Mucosa of descending colon (tissue), 3 donors: ENCODE data around the gene PDCD4. TPM values are rescaled to one million over a fixed set of nuclear protein-coding genes. Genes with fewer than 3 reads are reported as not detected.

ENCODE experiments used
- ATAC-seq: fragments of 200-7000 bp; cut with Tn5 transposase; one replicate; pipeline ENCODE4 v1.9.1; 2020; ENCODE audit warnings: mild to moderate bottlenecking, moderate library complexity
- DNase-seq, 3 donors: peaks; one replicate each; pipeline ENCODE4 v3.0.0-alpha.2; 2020
- H3K36me3 ChIP-seq: fragments of 200-600 bp; one replicate; pipeline ENCODE4 v1.8.0; 2021; ENCODE audit warnings: low read depth, mild to moderate bottlenecking
- H3K4me1 ChIP-seq: fragments of 200-600 bp; one replicate; pipeline ENCODE4 v1.8.0; 2021; ENCODE audit warnings: low read depth, mild to moderate bottlenecking
- H3K4me3 ChIP-seq: fragments of 200-600 bp; one replicate; pipeline ENCODE4 v1.8.0; 2021; ENCODE audit warnings: mild to moderate bottlenecking
- H3K9me3 ChIP-seq: fragments of 200-600 bp; one replicate; pipeline ENCODE4 v1.8.0; 2021; ENCODE audit warnings: mild to moderate bottlenecking
- CTCF ChIP-seq: fragments of 200-600 bp; IDR thresholded peaks from one replicate; pipeline ENCODE4 v1.8.0; 2022; ENCODE audit warnings: antibody characterized with exemption, mild to moderate bottlenecking
- intact Hi-C, 2 donors: fragments of 100-400 bp; cut with DNase I in 1 of 2; cut with micrococcal nuclease in 1 of 2; formaldehyde crosslinking; loops; one replicate each; pipeline versions ENCODE4 v1.11.0 to v1.11.1; 2022; cut with DNase I, micrococcal nuclease
- total RNA-seq, 3 donors: library from RNA; stranded (reverse); fragmentation: NEBNext Ultra II Directional in 2 of 3; extraction: Animal tissue kit (Norgen Biotek cat#: 25700) in 2 of 3; gene quantifications; one replicate each; pipeline versions ENCODE4 v1.2.1 to v1.2.4, GENCODE V29; 2021 to 2023
- donor health status: DM: no; HTN: no; CAD: no; lungs with moderate emphysema.
- donor health status: DM: no; HTN: no; CAD: no.
- donor health status: DM: no; HTN: yes; CAD: no.

The PDCD4 gene
- total RNA-seq, 3 donors from 2014 or later = 290 to 605 (median 528) TPM

GRCh38 chr10:110923856-110924493 is 52.2 kb downstream of the PDCD4 start:
- Histone ChIP-seq H3K4me3 (no peak overlapping the region), H3K4me1 (peaks cover 22% of the 10 kb centered on the region), H3K9me3 (no peaks in the 10 kb centered on the region), H3K36me3 (peaks cover 2% of the 10 kb centered on the region)
- intact Hi-C loops = no loop called here
- DNase-seq (no peak), ATAC-seq (peak; percentile 44)
- TF ChIP-seq CTCF = no peak

GRCh38 chr10:110927461-110927860 is 55.7 kb downstream of the PDCD4 start:
- no peak for DNase-seq
- Histone ChIP-seq H3K9me3 (no peaks in the 10 kb centered on the region), H3K36me3 (no peaks in the 10 kb centered on the region), H3K4me3 (no peak overlapping the region), H3K4me1 (peaks cover 18% of the 10 kb centered on the region)
- TF ChIP-seq CTCF = no peak
- intact Hi-C loops = no loop called here
- no peak for ATAC-seq

- ATAC-seq (no peak), DNase-seq (no peak)
- H3K4me3 ChIP-seq = no peak overlapping the region
- no peaks in the 10 kb centered on the region for H3K9me3 ChIP-seq
- intact Hi-C loops = no loop called here
- no peak for TF ChIP-seq CTCF
- H3K4me1 ChIP-seq = peaks cover 7% of the 10 kb centered on the region
- H3K36me3 ChIP-seq = no peaks in the 10 kb centered on the region
These were observed 60.1 kb downstream of the PDCD4 start for GRCh38 chr10:110931769-110932381.

GRCh38 chr10:110932505-110933180 is 60.9 kb downstream of the PDCD4 start:
- no peak for ATAC-seq
- intact Hi-C loops = no loop called here
- H3K4me3 ChIP-seq = no peak overlapping the region

GRCh38 chr10:110936757-110937156 is 65.0 kb downstream of the PDCD4 start:
- H3K4me3 ChIP-seq = no peak overlapping the region
- H3K4me1 ChIP-seq = peaks cover 7% of the 10 kb centered on the region
- H3K9me3 ChIP-seq = no peaks in the 10 kb centered on the region
- TF ChIP-seq CTCF = no peak
- no peaks in the 10 kb centered on the region for H3K36me3 ChIP-seq
- ATAC-seq (no peak), DNase-seq (no peak)
- intact Hi-C loops = no loop called here

More at GRCh38 chr10:110932505-110933180, 60.9 kb downstream of the PDCD4 start:
- no peak for TF ChIP-seq CTCF
- Histone ChIP-seq H3K9me3 (no peaks in the 10 kb centered on the region), H3K4me1 (peaks cover 7% of the 10 kb centered on the region), H3K36me3 (no peaks in the 10 kb centered on the region)
- no peak for DNase-seq
